ENCODE results near the gene NECTIN1.

Gene NECTIN1

DNA sequence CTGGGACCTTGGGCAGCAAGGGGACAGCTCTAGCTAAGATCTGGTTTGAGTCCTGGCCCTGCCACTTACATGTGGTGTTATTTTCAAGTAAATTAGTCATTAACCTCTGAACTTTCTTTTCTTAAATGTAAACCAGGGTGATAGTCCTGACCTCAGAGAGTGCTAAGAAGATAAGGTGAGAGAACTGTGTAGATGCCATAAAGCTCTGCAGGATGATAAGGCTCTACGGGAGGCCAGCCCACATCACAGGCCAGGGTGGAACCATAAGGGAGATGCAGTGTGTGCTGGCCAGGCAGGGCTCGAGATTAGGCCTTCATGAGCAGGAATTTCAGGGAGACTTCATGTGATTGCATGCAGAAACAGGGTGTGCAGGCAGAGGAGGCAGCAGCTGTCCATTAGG lies 24.2 kb downstream of the NECTIN1 start:
- Histone ChIP-seq H3K4me2 (ENCODE audit: low read depth, low read length, poor library complexity, severe bottlenecking) (no peak overlapping the region), H3K9me2 (replicated peaks; ENCODE audit: insufficient read depth, low read length) (no peaks in the 10 kb centered on the region), H4K20me1 (ENCODE audit: low read depth, low read length) (no peaks in the 10 kb centered on the region), H3K9ac (ENCODE audit: low read length) (no peak overlapping the region), H3F3A (ENCODE audit: insufficient read depth) (no peaks in the 10 kb centered on the region), H3K27ac (ENCODE audit: low read depth, low read length) (no peak overlapping the region), H3K79me2 (ENCODE audit: insufficient read depth, low read length) (peaks cover 15% of the 10 kb centered on the region; the same call in 1 of the 2 replicates), H2AFZ (ENCODE audit: low read depth, low read length, severe bottlenecking) (no peak overlapping the region), H3K9me3 (ENCODE audit: insufficient read depth, low read length) (no peaks in the 10 kb centered on the region), H3K27me3 (ENCODE audit: low read length) (no peaks in the 10 kb centered on the region), H3K4me3 (ENCODE audit: insufficient read depth, low read length, poor library complexity, severe bottlenecking) (no peak overlapping the region), H3K36me3 (ENCODE audit: low read length) (no peaks in the 10 kb centered on the region)
- TF ChIP-seq, protein P1, sequence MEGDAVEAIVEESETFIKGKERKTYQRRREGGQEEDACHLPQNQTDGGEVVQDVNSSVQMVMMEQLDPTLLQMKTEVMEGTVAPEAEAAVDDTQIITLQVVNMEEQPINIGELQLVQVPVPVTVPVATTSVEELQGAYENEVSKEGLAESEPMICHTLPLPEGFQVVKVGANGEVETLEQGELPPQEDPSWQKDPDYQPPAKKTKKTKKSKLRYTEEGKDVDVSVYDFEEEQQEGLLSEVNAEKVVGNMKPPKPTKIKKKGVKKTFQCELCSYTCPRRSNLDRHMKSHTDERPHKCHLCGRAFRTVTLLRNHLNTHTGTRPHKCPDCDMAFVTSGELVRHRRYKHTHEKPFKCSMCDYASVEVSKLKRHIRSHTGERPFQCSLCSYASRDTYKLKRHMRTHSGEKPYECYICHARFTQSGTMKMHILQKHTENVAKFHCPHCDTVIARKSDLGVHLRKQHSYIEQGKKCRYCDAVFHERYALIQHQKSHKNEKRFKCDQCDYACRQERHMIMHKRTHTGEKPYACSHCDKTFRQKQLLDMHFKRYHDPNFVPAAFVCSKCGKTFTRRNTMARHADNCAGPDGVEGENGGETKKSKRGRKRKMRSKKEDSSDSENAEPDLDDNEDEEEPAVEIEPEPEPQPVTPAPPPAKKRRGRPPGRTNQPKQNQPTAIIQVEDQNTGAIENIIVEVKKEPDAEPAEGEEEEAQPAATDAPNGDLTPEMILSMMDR (IDR thresholded peaks at IDR 0.05; ENCODE audit: insufficient read depth, low read length, poor library complexity, severe bottlenecking) = no peak
- no peak for TF ChIP-seq EZH2phosphoT487 (conservative IDR thresholded peaks at IDR 0.05; ENCODE audit: low read length)

DNA sequence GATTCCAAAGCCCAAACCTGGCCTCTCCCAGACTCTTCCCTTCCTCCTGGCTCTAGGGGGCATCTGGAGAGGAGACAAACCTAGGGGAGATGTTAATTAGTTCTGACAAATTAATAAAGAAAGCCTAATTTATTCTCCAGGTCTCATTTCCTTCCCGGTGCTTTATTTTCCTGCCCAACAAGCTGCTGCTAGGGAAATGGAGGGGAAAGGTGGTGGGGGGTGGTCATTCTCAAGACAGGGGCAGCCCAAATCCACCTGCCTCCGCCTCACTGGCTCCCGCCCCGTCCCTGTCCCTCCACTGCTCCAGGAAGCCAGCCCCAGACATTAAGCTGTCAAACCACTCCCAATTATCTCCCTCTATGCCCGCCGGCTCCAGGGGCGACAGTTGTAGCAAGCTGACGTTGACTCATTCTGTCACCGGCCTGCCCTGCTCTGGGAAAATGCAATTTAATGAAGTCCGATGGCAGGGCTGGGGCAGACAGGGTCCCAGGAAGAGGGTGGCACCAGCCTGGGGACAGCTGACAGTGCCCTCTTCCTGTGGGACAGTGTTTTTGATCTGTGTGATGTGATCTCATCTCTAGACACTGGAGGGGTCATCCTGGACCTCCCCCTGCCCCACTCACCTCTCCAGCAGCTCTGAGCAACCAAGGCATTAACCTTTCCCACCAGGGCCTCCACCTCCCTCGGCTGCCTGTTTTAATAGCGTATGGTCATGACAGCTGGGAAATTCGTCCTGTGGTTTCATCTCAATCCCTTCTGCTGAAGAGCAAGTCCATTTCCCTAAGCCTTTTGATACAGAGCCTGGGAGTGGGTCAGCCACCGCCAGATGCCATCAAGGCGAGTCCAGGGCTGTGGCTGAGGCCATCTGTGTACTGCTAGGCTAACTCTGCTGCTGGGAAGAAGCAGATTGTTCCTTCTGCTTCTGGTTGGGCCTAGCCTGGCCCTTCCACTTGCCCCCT lies 27.1 kb downstream of the NECTIN1 start:
- no peak overlapping the region for H2AFZ ChIP-seq (ENCODE audit: low read depth, low read length, severe bottlenecking)
- H3K9me3 ChIP-seq (ENCODE audit: insufficient read depth, low read length) = no peaks in the 10 kb centered on the region
- no peak overlapping the region for H3K9ac ChIP-seq (ENCODE audit: low read length)
- no peak overlapping the region for H3K4me2 ChIP-seq (ENCODE audit: low read depth, low read length, poor library complexity, severe bottlenecking)
- peaks cover 7% of the 10 kb centered on the region; the same call in 1 of the 2 replicates for H3K79me2 ChIP-seq (ENCODE audit: insufficient read depth, low read length)
- H4K20me1 ChIP-seq (ENCODE audit: low read depth, low read length) = no peaks in the 10 kb centered on the region; the same call in 1 of the 2 replicates
- H3K9me2 ChIP-seq (replicated peaks; ENCODE audit: insufficient read depth, low read length) = no peaks in the 10 kb centered on the region
- H3K36me3 ChIP-seq (ENCODE audit: low read length) = no peaks in the 10 kb centered on the region
- no peaks in the 10 kb centered on the region for H3K27me3 ChIP-seq (ENCODE audit: low read length)
- H3K4me3 ChIP-seq (ENCODE audit: insufficient read depth, low read length, poor library complexity, severe bottlenecking) = no peak overlapping the region
- H3K27ac ChIP-seq (ENCODE audit: low read depth, low read length) = no peak overlapping the region
- no peaks in the 10 kb centered on the region for H3F3A ChIP-seq (ENCODE audit: insufficient read depth)
- TF ChIP-seq, protein P1 (IDR thresholded peaks at IDR 0.05; ENCODE audit: insufficient read depth, low read length, poor library complexity, severe bottlenecking) = no peak
- TF ChIP-seq EZH2phosphoT487 (conservative IDR thresholded peaks at IDR 0.05; ENCODE audit: low read length) = no peak

DNA sequence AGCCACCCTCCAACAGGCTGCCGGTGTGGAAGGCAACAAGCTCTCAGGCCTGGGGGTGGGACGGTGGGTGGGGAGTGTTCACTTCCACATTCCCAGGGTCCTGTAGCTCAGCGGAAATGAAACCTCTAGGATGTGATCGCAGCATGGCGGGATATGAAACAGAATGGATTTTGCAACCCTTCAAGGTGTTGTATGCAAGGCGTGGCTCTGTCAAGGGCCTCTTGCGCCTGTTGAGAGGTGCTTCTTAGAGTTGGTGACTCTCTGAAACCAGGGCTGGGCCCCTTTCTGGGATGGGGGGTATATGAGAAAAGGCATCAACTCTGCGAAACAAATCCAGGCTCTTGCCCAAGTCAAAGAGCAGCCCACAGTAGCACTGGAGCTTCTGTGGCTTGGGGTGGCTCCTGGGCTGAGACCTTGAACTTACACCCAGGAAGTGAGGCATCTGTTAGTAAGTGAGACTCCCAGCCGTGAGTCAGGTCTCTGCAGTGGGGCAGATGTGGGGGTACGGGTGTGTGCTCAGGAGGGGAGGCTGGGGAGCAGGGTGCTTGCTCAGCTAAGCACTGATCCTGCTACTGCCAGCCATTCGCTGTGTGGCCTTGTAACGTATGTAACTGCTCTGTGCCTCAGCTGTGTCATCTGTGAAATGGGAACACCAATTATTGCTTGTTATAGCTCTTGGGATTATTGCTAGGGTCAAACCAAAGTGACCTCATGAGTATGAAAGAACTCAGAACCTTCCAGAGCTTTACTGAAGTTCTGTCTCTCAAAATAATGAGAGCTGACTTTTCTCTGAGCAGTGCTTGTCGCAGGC lies 28.3 kb downstream of the NECTIN1 start:
- no peaks in the 10 kb centered on the region for H3K9me3 ChIP-seq (ENCODE audit: insufficient read depth, low read length)
- no peak for TF ChIP-seq EZH2phosphoT487 (conservative IDR thresholded peaks at IDR 0.05; ENCODE audit: low read length)
- TF ChIP-seq, protein P1 (IDR thresholded peaks at IDR 0.05; ENCODE audit: insufficient read depth, low read length, poor library complexity, severe bottlenecking) = no peak
- H3K9me2 ChIP-seq (replicated peaks; ENCODE audit: insufficient read depth, low read length) = no peaks in the 10 kb centered on the region
- no peaks in the 10 kb centered on the region for H3F3A ChIP-seq (ENCODE audit: insufficient read depth)
- no peaks in the 10 kb centered on the region for H3K27me3 ChIP-seq (ENCODE audit: low read length)
- no peak overlapping the region for H3K9ac ChIP-seq (ENCODE audit: low read length)
- H2AFZ ChIP-seq (ENCODE audit: low read depth, low read length, severe bottlenecking) = no peak overlapping the region
- H3K36me3 ChIP-seq (ENCODE audit: low read length) = no peaks in the 10 kb centered on the region
- H3K4me2 ChIP-seq (ENCODE audit: low read depth, low read length, poor library complexity, severe bottlenecking) = no peak overlapping the region
- peaks cover 10% of the 10 kb centered on the region; the same call in 1 of the 2 replicates for H3K79me2 ChIP-seq (ENCODE audit: insufficient read depth, low read length)
- no peak overlapping the region for H3K4me3 ChIP-seq (ENCODE audit: insufficient read depth, low read length, poor library complexity, severe bottlenecking)
- H4K20me1 ChIP-seq (ENCODE audit: low read depth, low read length) = no peaks in the 10 kb centered on the region; the same call in 1 of the 2 replicates
- no peak overlapping the region for H3K27ac ChIP-seq (ENCODE audit: low read depth, low read length)
